ENCODE data around the gene ESPL1. TPM values are rescaled to one million over a fixed set of nuclear protein-coding genes. Genes with fewer than 3 reads are reported as not detected.

The ESPL1 gene
- total and polyA plus RNA-seq, 2 donors (not counting 3 experiments of a cell fraction or from before 2014, with no cell fraction given) = 16.2 to 42.7 TPM

DNA sequence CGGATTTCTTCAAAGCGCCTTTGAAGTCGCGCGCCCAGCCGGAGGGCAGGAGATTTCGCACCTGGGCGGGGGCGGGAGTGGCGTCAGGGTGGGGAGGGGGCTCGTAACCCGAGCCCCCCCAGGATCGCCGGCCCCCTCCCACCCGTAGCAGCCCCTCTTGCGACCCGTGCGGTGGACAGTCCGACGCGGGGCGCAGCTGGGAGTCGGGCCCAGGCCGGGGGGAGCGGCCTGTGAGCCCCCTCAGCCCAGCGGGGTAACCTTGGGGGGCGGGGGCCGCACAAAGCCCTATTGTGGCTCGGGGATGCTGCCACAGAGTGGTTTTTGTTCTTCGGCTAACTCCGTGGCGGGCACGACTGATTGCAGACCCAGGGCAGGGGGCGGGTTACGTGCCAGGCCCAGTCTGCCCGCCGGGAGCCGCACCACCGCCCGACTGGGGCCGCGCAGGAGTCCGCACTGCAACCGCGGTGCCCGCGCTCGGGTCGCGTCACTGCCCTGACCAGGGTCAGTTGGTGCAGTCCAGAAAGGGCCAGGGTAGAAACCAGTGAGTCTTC is 57.5 kb downstream of the ESPL1 start:
- peak overlapping the region; percentile 75 for H3K9ac ChIP-seq (replicated peaks; ENCODE audit: extremely low read depth, insufficient read depth, low read length)
- ChIA-PET CTCF (interaction anchor here (0.6 to 13.2 kb wide), 9 partner anchors 10 to 183 kb away, joined by 3 to 225 read pairs (median 5); partner anchors contain the start of genes NPFF, SP1 and TARBP2), POLR2A (interaction anchor here (0.9 to 1.0 kb wide), 2 partner anchors 20 to 156 kb away, joined by 3 read pairs; no protein-coding TSS in a partner anchor)
- FAIRE-seq = no peak
- peak overlapping the region; percentile 47 to 74 (median 56) for H3K4me3 ChIP-seq (replicated peaks in 1 of 3; ENCODE audit: insufficient read depth in 1 of 3, low read depth in 1 of 3, low read length in 3 of 3)
- H3K9me1 ChIP-seq (replicated peaks; ENCODE audit: control insufficient read depth, extremely low read depth, insufficient read depth, low read length) = no peaks in the 10 kb centered on the region
- peak overlapping the region; percentile 39 for H3K4me2 ChIP-seq (ENCODE audit: insufficient read depth, low read length)
- dilution Hi-C loops (cut with MboI; ENCODE audit: extremely low pct_ligation_motif_present, low sequenced_read_pairs) = no loop called here
- no peaks in the 10 kb centered on the region for H3K9me3 ChIP-seq (replicated peaks; ENCODE audit: control insufficient read depth, insufficient read depth, low read length)
- intact Hi-C loops (cut with micrococcal nuclease) = loop anchor here (1.0 to 2.0 kb wide), 2 partner anchors 53 to 96 kb away; no protein-coding TSS in a partner anchor
- no TSS peak for BruUV-seq (replicated peaks)
- peaks cover under 1% of the 10 kb centered on the region for H3K79me2 ChIP-seq (ENCODE audit: control insufficient read depth, insufficient read depth, low read length)
- peaks cover 0 to 1% of the 10 kb centered on the region in 2 experiments for H3K27me3 ChIP-seq (ENCODE audit: control insufficient read depth in 2 of 2, insufficient read depth in 2 of 2, low read length in 2 of 2)
- H2AFZ ChIP-seq (ENCODE audit: low read depth, low read length) = peak overlapping the region; percentile 83
- DNase-seq (ENCODE audit: low read depth, low spot score) = peak; percentile 20
- H3K4me1 ChIP-seq (ENCODE audit: control insufficient read depth, extremely low read depth, insufficient read depth, low read length) = peaks cover 18% of the 10 kb centered on the region
- H4K20me1 ChIP-seq (replicated peaks; ENCODE audit: control insufficient read depth, extremely low read depth, insufficient read depth, low read length) = no peaks in the 10 kb centered on the region
- no peaks in the 10 kb centered on the region for H3K36me3 ChIP-seq (ENCODE audit: control insufficient read depth in 2 of 2, extremely low read depth in 1 of 2, insufficient read depth in 2 of 2, low read length in 2 of 2)
- no peak overlapping the region for H3K27ac ChIP-seq (ENCODE audit: insufficient read depth, low read depth, low read length)
- TF ChIP-seq, protein P1, sequence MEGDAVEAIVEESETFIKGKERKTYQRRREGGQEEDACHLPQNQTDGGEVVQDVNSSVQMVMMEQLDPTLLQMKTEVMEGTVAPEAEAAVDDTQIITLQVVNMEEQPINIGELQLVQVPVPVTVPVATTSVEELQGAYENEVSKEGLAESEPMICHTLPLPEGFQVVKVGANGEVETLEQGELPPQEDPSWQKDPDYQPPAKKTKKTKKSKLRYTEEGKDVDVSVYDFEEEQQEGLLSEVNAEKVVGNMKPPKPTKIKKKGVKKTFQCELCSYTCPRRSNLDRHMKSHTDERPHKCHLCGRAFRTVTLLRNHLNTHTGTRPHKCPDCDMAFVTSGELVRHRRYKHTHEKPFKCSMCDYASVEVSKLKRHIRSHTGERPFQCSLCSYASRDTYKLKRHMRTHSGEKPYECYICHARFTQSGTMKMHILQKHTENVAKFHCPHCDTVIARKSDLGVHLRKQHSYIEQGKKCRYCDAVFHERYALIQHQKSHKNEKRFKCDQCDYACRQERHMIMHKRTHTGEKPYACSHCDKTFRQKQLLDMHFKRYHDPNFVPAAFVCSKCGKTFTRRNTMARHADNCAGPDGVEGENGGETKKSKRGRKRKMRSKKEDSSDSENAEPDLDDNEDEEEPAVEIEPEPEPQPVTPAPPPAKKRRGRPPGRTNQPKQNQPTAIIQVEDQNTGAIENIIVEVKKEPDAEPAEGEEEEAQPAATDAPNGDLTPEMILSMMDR (IDR thresholded peaks at IDR 0.05; ENCODE audit: extremely low read depth in 1 of 2, insufficient read depth in 1 of 2, low read depth in 1 of 2, low read length in 2 of 2) = no peak
- no peak for TF ChIP-seq MYC (IDR thresholded peaks at IDR 0.05; ENCODE audit: low read depth, low read length)
- no peak for TF ChIP-seq EZH2 (IDR thresholded peaks at IDR 0.05; ENCODE audit: borderline replicate concordance, low read depth, low read length, severe bottlenecking)
- TF ChIP-seq POLR2A (IDR thresholded peaks at IDR 0.05; ENCODE audit: low read depth, low read length) = no peak
- no peak for TF ChIP-seq FOS (IDR thresholded peaks at IDR 0.05; ENCODE audit: borderline replicate concordance, insufficient read depth, low read length)
- no peak for TF ChIP-seq JUN (IDR thresholded peaks at IDR 0.05; ENCODE audit: borderline replicate concordance, insufficient read depth, insufficient read length, low read depth)
- TF ChIP-seq, protein P2, sequence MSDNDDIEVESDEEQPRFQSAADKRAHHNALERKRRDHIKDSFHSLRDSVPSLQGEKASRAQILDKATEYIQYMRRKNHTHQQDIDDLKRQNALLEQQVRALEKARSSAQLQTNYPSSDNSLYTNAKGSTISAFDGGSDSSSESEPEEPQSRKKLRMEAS (IDR thresholded peaks at IDR 0.05; ENCODE audit: insufficient read depth, insufficient read length) = no peak
- no peak for TF ChIP-seq POLR2AphosphoS5 (IDR thresholded peaks at IDR 0.05; ENCODE audit: insufficient read depth, low read depth, low read length)
- no peak for TF ChIP-seq GATA2 (IDR thresholded peaks at IDR 0.05; ENCODE audit: insufficient read depth, insufficient read length, low read depth, low read length)
